Endothelial cell of umbilical vein (primary cell): ENCODE measurements around the gene COL4A2. TPM values are rescaled to one million over a fixed set of nuclear protein-coding genes. Genes with fewer than 3 reads are reported as not detected.

Experiments used
- BruUV-seq: library from RNA; stranded (reverse); fragments of 400-500 nt; replicated peaks from 2 replicates; lab custom pipeline; 2021; lab: Mats Ljungman, UMichigan
- CTCF ChIA-PET: fragments of 300-600, 350-600 bp; sonication (Branson Sonifier 250); formaldehyde crosslinking; loops from one replicate; lab custom pipeline; 2021; ENCODE audit warnings: antibody characterized with exemption, inconsistent platforms; lab: Charles Lee
- POLR2A ChIA-PET: fragments of 300-600, 350-600 bp; sonication (Branson Sonifier 250); formaldehyde crosslinking; loops from one replicate; lab custom pipeline; 2021; ENCODE audit warnings: antibody characterized with exemption, inconsistent platforms; lab: Charles Lee
- DNase-seq: peaks from one replicate; pipeline ENCODE4 v3.0.0-alpha.2; 2011; ENCODE audit warnings: low read depth, low spot score
- FAIRE-seq: peaks from 2 replicates; lab custom pipeline; 2011; peaks lifted over from hg19 to GRCh38; lab: Jason Lieb, UNC
- H2AFZ ChIP-seq: 2 replicates; pipeline ENCODE4 v1.6.0; 2012; ENCODE audit warnings: low read depth, low read length, control low read depth, inconsistent platforms
- H3K27ac ChIP-seq: 2 replicates; pipeline ENCODE4 v1.5.1; 2011; ENCODE audit warnings: low read depth, mild to moderate bottlenecking, control low read depth, low read length, moderate library complexity; ENCODE audit not compliant: insufficient read depth
- H3K27me3 ChIP-seq, 2 experiments: 2 replicates each; pipeline versions ENCODE4 v1.6.0 to v1.6.1; 2011; ENCODE audit warnings: low read length in 2 of 2, mixed read lengths in 1 of 2; ENCODE audit not compliant: control insufficient read depth in 2 of 2, insufficient read depth in 2 of 2
- H3K36me3 ChIP-seq, 2 experiments: 2 replicates in 1 of 2; 3 replicates in 1 of 2; pipeline ENCODE4 v1.5.1; 2011; ENCODE audit warnings: low read length in 2 of 2, mild to moderate bottlenecking in 1 of 2, moderate library complexity in 1 of 2; ENCODE audit not compliant: control insufficient read depth in 2 of 2, insufficient read depth in 2 of 2; ENCODE audit errors: extremely low read depth in 1 of 2
- H3K4me1 ChIP-seq: 3 replicates; pipeline ENCODE4 v1.5.1; 2011; ENCODE audit warnings: mild to moderate bottlenecking, low read length; ENCODE audit not compliant: control insufficient read depth, insufficient read depth; ENCODE audit errors: extremely low read depth
- H3K4me2 ChIP-seq: 2 replicates; pipeline ENCODE4 v1.6.1; 2011; ENCODE audit warnings: low read length, control low read depth, mixed read lengths; ENCODE audit not compliant: insufficient read depth
- H3K4me3 ChIP-seq, 3 experiments: fragments of 200-600 bp in 1 of 3; sonication (generic), shearing (Covaris generic) in 1 of 3; replicated peaks in 1 of 3; 2 replicates each; pipeline ENCODE4 v1.5.1; 2011 to 2016; ENCODE audit warnings: control low read depth in 3 of 3, low read length in 3 of 3, mild to moderate bottlenecking in 2 of 3, inconsistent platforms in 1 of 3, low read depth in 1 of 3, moderate library complexity in 1 of 3; ENCODE audit not compliant: insufficient read depth in 1 of 3
- H3K79me2 ChIP-seq: 2 replicates; pipeline ENCODE4 v1.6.0; 2012; ENCODE audit warnings: low read length, inconsistent platforms; ENCODE audit not compliant: control insufficient read depth, insufficient read depth
- H3K9ac ChIP-seq: replicated peaks from 2 replicates; pipeline ENCODE3; 2011; ENCODE audit warnings: low read length, control low read depth; ENCODE audit not compliant: insufficient read depth; ENCODE audit errors: extremely low read depth
- H3K9me1 ChIP-seq: replicated peaks from 3 replicates; pipeline ENCODE4 v1.6.0; 2011; ENCODE audit warnings: mild to moderate bottlenecking, low read length; ENCODE audit not compliant: control insufficient read depth, insufficient read depth; ENCODE audit errors: extremely low read depth
- H3K9me3 ChIP-seq: replicated peaks from 2 replicates; pipeline ENCODE4 v1.5.1; 2012; ENCODE audit warnings: low read length, inconsistent platforms; ENCODE audit not compliant: control insufficient read depth, insufficient read depth
- H4K20me1 ChIP-seq: replicated peaks from 2 replicates; pipeline ENCODE3; 2011; ENCODE audit warnings: mild to moderate bottlenecking, low read length; ENCODE audit not compliant: control insufficient read depth, insufficient read depth; ENCODE audit errors: extremely low read depth
- EZH2 ChIP-seq: IDR thresholded peaks from 2 replicates; pipeline ENCODE4 v1.6.1; 2012; ENCODE audit warnings: borderline replicate concordance, low read depth, mild to moderate bottlenecking, moderate library complexity, low read length, inconsistent platforms; ENCODE audit not compliant: severe bottlenecking
- FOS ChIP-seq: IDR thresholded peaks from 2 replicates; pipeline ENCODE4 v1.6.1; 2011; ENCODE audit warnings: mild to moderate bottlenecking, low read length, moderate library complexity, borderline replicate concordance; ENCODE audit not compliant: insufficient read depth
- GATA2 ChIP-seq: IDR thresholded peaks from 2 replicates; pipeline ENCODE4 v1.7.0; 2011; ENCODE audit warnings: low read depth, mild to moderate bottlenecking, moderate library complexity, mixed read lengths, low read length; ENCODE audit not compliant: insufficient read length, insufficient read depth
- JUN ChIP-seq: IDR thresholded peaks from 2 replicates; pipeline ENCODE4 v1.6.1; 2011; ENCODE audit warnings: borderline replicate concordance, low read depth; ENCODE audit not compliant: insufficient read length, insufficient read depth
- MYC ChIP-seq: IDR thresholded peaks from one replicate; pipeline ENCODE4 v1.6.1; 2011; ENCODE audit warnings: mild to moderate bottlenecking, low read depth, low read length
- POLR2A ChIP-seq: IDR thresholded peaks from 2 replicates; pipeline ENCODE4 v1.6.1; 2012; ENCODE audit warnings: low read depth, mild to moderate bottlenecking, control low read depth, low read length
- POLR2AphosphoS5 ChIP-seq: IDR thresholded peaks from 2 replicates; pipeline ENCODE4 v1.6.1; 2012; ENCODE audit warnings: low read depth, mild to moderate bottlenecking, control low read depth, low read length, moderate library complexity; ENCODE audit not compliant: insufficient read depth
- dilution Hi-C: fragments of 300-500 bp; cut with MboI; formaldehyde crosslinking; loops from one replicate; pipeline ENCODE4 v1.15.0; 2019; ENCODE audit warnings: low sequenced_read_pairs; ENCODE audit not compliant: extremely low pct_ligation_motif_present
- intact Hi-C: fragments of 100-400 bp; cut with micrococcal nuclease; formaldehyde crosslinking; loops from one replicate; pipeline ENCODE4 v1.10.0; 2022
- polyA plus RNA-seq, 4 experiments: library from polyadenylated mRNA; depleted of rRNA in 3 of 4; stranded (reverse) in 3 of 4; unstranded in 1 of 4; fragments of >200 nt; gene quantifications; 2 replicates each; pipeline versions ENCODE4 v1.2.1 to v1.2.3, GENCODE V29; 2011 to 2012; ENCODE audit warnings: missing spikeins in 1 of 4
- total RNA-seq: library from RNA; stranded (reverse); gene quantifications from 2 replicates; pipeline ENCODE4 v1.2.3, GENCODE V29; 2021
- TF ChIP-seq, protein P1 (sequence below): IDR thresholded peaks from 2 replicates; pipeline ENCODE4 v1.6.1; 2011; ENCODE audit not compliant: insufficient read depth, insufficient read length
- TF ChIP-seq, protein P2 (sequence below), 2 donors: IDR thresholded peaks; 1 replicate in 1 of 2; 2 replicates in 1 of 2; pipeline ENCODE4 v1.5.1; 2011; ENCODE audit warnings: low read length in 2 of 2, mild to moderate bottlenecking in 2 of 2, moderate library complexity in 2 of 2, control low read depth in 1 of 2, inconsistent platforms in 1 of 2, low read depth in 1 of 2; ENCODE audit not compliant: insufficient read depth in 1 of 2; ENCODE audit errors: extremely low read depth in 1 of 2

The COL4A2 gene
- total and polyA plus RNA-seq, 2 donors (not counting 3 experiments of a cell fraction or from before 2014, with no cell fraction given): 792 to 940 TPM

- POLR2A ChIA-PET: no interaction called here
Measured at GRCh38 chr13:110438776-110439175, 131.7 kb downstream of the COL4A2 start.

More at GRCh38 chr13:110438776-110439175, 131.7 kb downstream of the COL4A2 start:
- H3K4me1 ChIP-seq: peaks cover 12% of the 10 kb centered on the region
- CTCF ChIA-PET: no interaction called here
- no peaks in the 10 kb centered on the region for H3K79me2 ChIP-seq
- no peaks in the 10 kb centered on the region for H4K20me1 ChIP-seq
- H3K9me3 ChIP-seq: no peaks in the 10 kb centered on the region
- FAIRE-seq (no peak), DNase-seq (no peak)
- dilution Hi-C loops (no loop called here), intact Hi-C loops (no loop called here)
- TF ChIP-seq MYC (no peak), JUN (no peak), FOS (no peak), GATA2 (no peak), POLR2A (no peak), EZH2 (no peak), POLR2AphosphoS5 (no peak)
- TF ChIP-seq, protein P1, sequence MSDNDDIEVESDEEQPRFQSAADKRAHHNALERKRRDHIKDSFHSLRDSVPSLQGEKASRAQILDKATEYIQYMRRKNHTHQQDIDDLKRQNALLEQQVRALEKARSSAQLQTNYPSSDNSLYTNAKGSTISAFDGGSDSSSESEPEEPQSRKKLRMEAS: no peak
- TF ChIP-seq, protein P2, sequence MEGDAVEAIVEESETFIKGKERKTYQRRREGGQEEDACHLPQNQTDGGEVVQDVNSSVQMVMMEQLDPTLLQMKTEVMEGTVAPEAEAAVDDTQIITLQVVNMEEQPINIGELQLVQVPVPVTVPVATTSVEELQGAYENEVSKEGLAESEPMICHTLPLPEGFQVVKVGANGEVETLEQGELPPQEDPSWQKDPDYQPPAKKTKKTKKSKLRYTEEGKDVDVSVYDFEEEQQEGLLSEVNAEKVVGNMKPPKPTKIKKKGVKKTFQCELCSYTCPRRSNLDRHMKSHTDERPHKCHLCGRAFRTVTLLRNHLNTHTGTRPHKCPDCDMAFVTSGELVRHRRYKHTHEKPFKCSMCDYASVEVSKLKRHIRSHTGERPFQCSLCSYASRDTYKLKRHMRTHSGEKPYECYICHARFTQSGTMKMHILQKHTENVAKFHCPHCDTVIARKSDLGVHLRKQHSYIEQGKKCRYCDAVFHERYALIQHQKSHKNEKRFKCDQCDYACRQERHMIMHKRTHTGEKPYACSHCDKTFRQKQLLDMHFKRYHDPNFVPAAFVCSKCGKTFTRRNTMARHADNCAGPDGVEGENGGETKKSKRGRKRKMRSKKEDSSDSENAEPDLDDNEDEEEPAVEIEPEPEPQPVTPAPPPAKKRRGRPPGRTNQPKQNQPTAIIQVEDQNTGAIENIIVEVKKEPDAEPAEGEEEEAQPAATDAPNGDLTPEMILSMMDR (IDR thresholded peaks at IDR 0.05; ENCODE audit: extremely low read depth in 1 of 2, insufficient read depth in 1 of 2, low read depth in 1 of 2, low read length in 2 of 2): no peak
- no peaks in the 10 kb centered on the region for H3K9me1 ChIP-seq
- no TSS peak for BruUV-seq
- no peak overlapping the region for H3K4me2 ChIP-seq
- H3K9ac ChIP-seq: no peak overlapping the region
- H3K36me3 ChIP-seq: peaks cover 35 to 44% of the 10 kb centered on the region in 2 experiments
- no peaks in the 10 kb centered on the region for H3K27me3 ChIP-seq
- no peak overlapping the region for H2AFZ ChIP-seq
- H3K4me3 ChIP-seq: no peak overlapping the region
- no peak overlapping the region for H3K27ac ChIP-seq
